ENCODE measurements around the gene C1orf87.

The C1orf87 gene

GRCh38 chr1:60073605-60074278 is at the start of gene C1orf87:
TSS of gene C1orf87 (minus strand) at chr1:60073770. CDS start at chr1:60072643, 1,127 bp downstream.
- no peak for TF ChIP-seq CTCF (IDR thresholded peaks at IDR 0.05; ENCODE audit: insufficient read depth, low read length, poor library complexity, severe bottlenecking)
- no peak within 1 kb of the TSS for H3K4me3 ChIP-seq (replicated peaks; ENCODE audit: low read depth, low read length)
- no peak for DNase-seq (ENCODE audit: extremely low read depth, insufficient read length)
- no peaks in the 10 kb centered on the region for H3K36me3 ChIP-seq (ENCODE audit: control insufficient read depth, insufficient read depth, low read length)
- H3K27me3 ChIP-seq (replicated peaks; ENCODE audit: control insufficient read depth, insufficient read depth, low read length) = no peaks in the 10 kb centered on the region

GRCh38 chr1:60118085-60118484 is 44.5 kb upstream of the C1orf87 start:
- Histone ChIP-seq H3K36me3 (ENCODE audit: control insufficient read depth, insufficient read depth, low read length) (no peaks in the 10 kb centered on the region), H3K27me3 (replicated peaks; ENCODE audit: control insufficient read depth, insufficient read depth, low read length) (no peaks in the 10 kb centered on the region), H3K4me3 (replicated peaks; ENCODE audit: low read depth, low read length) (no peak overlapping the region)
- no peak for TF ChIP-seq CTCF (IDR thresholded peaks at IDR 0.05; ENCODE audit: insufficient read depth, low read length, poor library complexity, severe bottlenecking)
- DNase-seq (ENCODE audit: extremely low read depth, insufficient read length) = no peak

GRCh38 chr1:60114745-60115318 is 41.3 kb upstream of the C1orf87 start:
- DNase-seq (ENCODE audit: extremely low read depth, insufficient read length) = no peak
- H3K27me3 ChIP-seq (replicated peaks; ENCODE audit: control insufficient read depth, insufficient read depth, low read length) = no peaks in the 10 kb centered on the region

GRCh38 chr1:60113596-60113995 is 40.0 kb upstream of the C1orf87 start:
- TF ChIP-seq CTCF (IDR thresholded peaks at IDR 0.05; ENCODE audit: insufficient read depth, low read length, poor library complexity, severe bottlenecking) = no peak
- H3K4me3 ChIP-seq (replicated peaks; ENCODE audit: low read depth, low read length) = no peak overlapping the region
- no peaks in the 10 kb centered on the region for H3K36me3 ChIP-seq (ENCODE audit: control insufficient read depth, insufficient read depth, low read length)
- H3K27me3 ChIP-seq (replicated peaks; ENCODE audit: control insufficient read depth, insufficient read depth, low read length) = no peaks in the 10 kb centered on the region
- DNase-seq (ENCODE audit: extremely low read depth, insufficient read length) = no peak

More at GRCh38 chr1:60114745-60115318, 41.3 kb upstream of the C1orf87 start:
- Histone ChIP-seq H3K4me3 (replicated peaks; ENCODE audit: low read depth, low read length) (no peak overlapping the region), H3K36me3 (ENCODE audit: control insufficient read depth, insufficient read depth, low read length) (no peaks in the 10 kb centered on the region)
- no peak for TF ChIP-seq CTCF (IDR thresholded peaks at IDR 0.05; ENCODE audit: insufficient read depth, low read length, poor library complexity, severe bottlenecking)

GRCh38 chr1:60113028-60113427 is 39.5 kb upstream of the C1orf87 start:
- H3K27me3 ChIP-seq (replicated peaks; ENCODE audit: control insufficient read depth, insufficient read depth, low read length) = no peaks in the 10 kb centered on the region
- no peak for TF ChIP-seq CTCF (IDR thresholded peaks at IDR 0.05; ENCODE audit: insufficient read depth, low read length, poor library complexity, severe bottlenecking)
- no peak overlapping the region for H3K4me3 ChIP-seq (replicated peaks; ENCODE audit: low read depth, low read length)
- no peak for DNase-seq (ENCODE audit: extremely low read depth, insufficient read length)
- no peaks in the 10 kb centered on the region for H3K36me3 ChIP-seq (ENCODE audit: control insufficient read depth, insufficient read depth, low read length)

Data from GM06990 (cell line).